H1 (cell line): ENCODE results near the gene LRRC15. TPM values are rescaled to one million over a fixed set of nuclear protein-coding genes. Genes with fewer than 3 reads are reported as not detected.
A peak's percentile ranks its signal among the peaks of the same experiment; 100 is the strongest.

Experiments
- CTCF ChIA-PET: fragments of 300-600 bp; sonication (Branson Sonifier 250); formaldehyde crosslinking; loops from one replicate; lab custom pipeline; 2021; ENCODE audit not compliant: partially characterized antibody; lab: Charles Lee
- POLR2A ChIA-PET: fragments of 300-600 bp; sonication (Branson Sonifier 250); formaldehyde crosslinking; loops from one replicate; lab custom pipeline; 2021; ENCODE audit warnings: inconsistent platforms; ENCODE audit not compliant: partially characterized antibody; lab: Charles Lee
- DNase-seq, 2 experiments: peaks; one replicate each; pipeline versions ENCODE4 v3.0.0 to v3.0.0-alpha.2; 2010 to 2022; ENCODE audit warnings: low spot score in 2 of 2, low read depth in 1 of 2, mixed read lengths in 1 of 2
- FAIRE-seq: peaks from 2 replicates; lab custom pipeline; 2011; peaks lifted over from hg19 to GRCh38; lab: Jason Lieb, UNC
- H2AFZ ChIP-seq: 2 replicates; pipeline ENCODE4 v1.8.1; 2012; ENCODE audit warnings: low read length, inconsistent platforms
- H2AK5ac ChIP-seq: 2 replicates; pipeline ENCODE4 v1.6.1; 2013; ENCODE audit warnings: low read depth, low read length
- H2BK120ac ChIP-seq: replicated peaks from 2 replicates; pipeline ENCODE3; 2013; ENCODE audit warnings: low read depth, low read length, inconsistent platforms
- H2BK12ac ChIP-seq: 2 replicates; pipeline ENCODE4 v1.6.1; 2013; ENCODE audit warnings: low read depth, low read length
- H2BK15ac ChIP-seq: 2 replicates; pipeline ENCODE4 v1.6.1; 2013; ENCODE audit warnings: low read length
- H2BK20ac ChIP-seq: 2 replicates; pipeline ENCODE4 v1.6.1; 2013; ENCODE audit warnings: low read length
- H2BK5ac ChIP-seq: 2 replicates; pipeline ENCODE4 v1.6.1; 2013; ENCODE audit warnings: low read depth, low read length
- H3K14ac ChIP-seq: 2 replicates; pipeline ENCODE4 v1.6.1; 2013; ENCODE audit warnings: inconsistent platforms; ENCODE audit not compliant: insufficient read length
- H3K18ac ChIP-seq: 2 replicates; pipeline ENCODE4 v1.6.1; 2013; ENCODE audit warnings: low read length; ENCODE audit errors: extremely low read depth
- H3K23ac ChIP-seq: 2 replicates; pipeline ENCODE4 v1.6.1; 2013; ENCODE audit warnings: inconsistent platforms; ENCODE audit not compliant: insufficient read length
- H3K23me2 ChIP-seq: 2 replicates; pipeline ENCODE4 v1.6.1; 2013; ENCODE audit warnings: low read depth, low read length
- H3K27ac ChIP-seq: 2 replicates; pipeline ENCODE4 v1.6.1; 2011; ENCODE audit warnings: low read depth, low read length, inconsistent platforms
- H3K27me3 ChIP-seq, 4 experiments: replicated peaks in 1 of 4; 1 replicate in 1 of 4; 2 replicates in 3 of 4; pipeline versions ENCODE4 v1.6.1 to v1.8.1; 2011 to 2013; ENCODE audit warnings: low read length in 3 of 4, mild to moderate bottlenecking in 3 of 4, inconsistent platforms in 2 of 4, mixed read lengths in 2 of 4, moderate library complexity in 1 of 4; ENCODE audit not compliant: control insufficient read depth in 3 of 4, insufficient read depth in 3 of 4; ENCODE audit errors: extremely low read depth in 1 of 4
- H3K36me3 ChIP-seq, 4 experiments: 2 replicates each; pipeline versions ENCODE4 v1.6.1 to v1.8.1; 2011 to 2013; ENCODE audit warnings: mild to moderate bottlenecking in 4 of 4, low read length in 3 of 4, moderate library complexity in 2 of 4, control low read depth in 1 of 4, inconsistent platforms in 1 of 4; ENCODE audit not compliant: insufficient read depth in 4 of 4, control insufficient read depth in 2 of 4
- H3K4ac ChIP-seq: replicated peaks from 2 replicates; pipeline ENCODE3; 2013; ENCODE audit warnings: low read length, low read depth, mixed read lengths, inconsistent platforms; ENCODE audit not compliant: insufficient read length
- H3K4me1 ChIP-seq, 4 experiments: replicated peaks in 1 of 4; 1 replicate in 1 of 4; 2 replicates in 3 of 4; pipeline versions ENCODE4 v1.6.1 to v1.8.1; 2011 to 2013; ENCODE audit warnings: low read length in 3 of 4, inconsistent platforms in 2 of 4, mixed read lengths in 1 of 4; ENCODE audit not compliant: insufficient read depth in 4 of 4, control insufficient read depth in 3 of 4
- H3K4me2 ChIP-seq, 2 experiments: 2 replicates each; pipeline versions ENCODE4 v1.6.1 to v1.8.1; 2011 to 2013; ENCODE audit warnings: low read depth in 2 of 2, low read length in 2 of 2, control low read depth in 1 of 2, inconsistent platforms in 1 of 2, mild to moderate bottlenecking in 1 of 2; ENCODE audit not compliant: insufficient read depth in 1 of 2
- H3K4me3 ChIP-seq, 4 experiments: fragments of 200-600, 300-600 bp in 1 of 4; sonication (generic), shearing (Covaris generic), sonication (Bioruptor Twin) in 1 of 4; 2 replicates each; pipeline versions ENCODE4 v1.5.1 to v1.8.1; 2011 to 2016; ENCODE audit warnings: low read length in 4 of 4, low read depth in 3 of 4, control low read depth in 2 of 4, inconsistent platforms in 2 of 4, mild to moderate bottlenecking in 2 of 4, mixed read lengths in 1 of 4, moderate library complexity in 1 of 4; ENCODE audit not compliant: insufficient read depth in 2 of 4; ENCODE audit errors: extremely low read depth in 1 of 4
- H3K56ac ChIP-seq: replicated peaks from 2 replicates; pipeline ENCODE3; 2013; ENCODE audit warnings: low read depth, mild to moderate bottlenecking, mixed read lengths, low read length, inconsistent platforms; ENCODE audit not compliant: insufficient read length
- H3K79me1 ChIP-seq: 2 replicates; pipeline ENCODE4 v1.6.1; 2013; ENCODE audit warnings: low read depth, low read length, control low read depth
- H3K79me2 ChIP-seq, 2 experiments: 2 replicates each; pipeline versions ENCODE4 v1.6.1 to v1.8.1; 2012 to 2013; ENCODE audit warnings: low read length in 2 of 2, mild to moderate bottlenecking in 2 of 2, inconsistent platforms in 1 of 2; ENCODE audit not compliant: insufficient read depth in 2 of 2, control insufficient read depth in 1 of 2
- H3K9ac ChIP-seq, 4 experiments: replicated peaks in 1 of 4; 1 replicate in 1 of 4; 2 replicates in 3 of 4; pipeline versions ENCODE4 v1.6.1 to v1.8.1; 2011 to 2013; ENCODE audit warnings: low read depth in 3 of 4, low read length in 3 of 4, control low read depth in 2 of 4, mild to moderate bottlenecking in 2 of 4, moderate library complexity in 2 of 4, inconsistent platforms in 1 of 4; ENCODE audit errors: extremely low read depth in 1 of 4
- H3K9me3 ChIP-seq, 2 experiments: 2 replicates each; pipeline versions ENCODE4 v1.6.1 to v1.8.1; 2012 to 2013; ENCODE audit warnings: mild to moderate bottlenecking in 2 of 2, moderate library complexity in 2 of 2, control low read depth in 1 of 2, inconsistent platforms in 1 of 2, low read depth in 1 of 2, low read length in 1 of 2, mixed read lengths in 1 of 2; ENCODE audit not compliant: insufficient read depth in 2 of 2
- H4K20me1 ChIP-seq, 2 experiments: replicated peaks in 1 of 2; 2 replicates each; pipeline versions ENCODE3 to v1.8.1; 2011 to 2013; ENCODE audit warnings: inconsistent platforms in 2 of 2, low read length in 2 of 2, mild to moderate bottlenecking in 1 of 2; ENCODE audit not compliant: insufficient read depth in 2 of 2, control insufficient read depth in 1 of 2
- H4K5ac ChIP-seq: 2 replicates; pipeline ENCODE4 v1.6.1; 2013; ENCODE audit warnings: low read length, low read depth, mixed read lengths, inconsistent platforms; ENCODE audit not compliant: insufficient read length
- H4K8ac ChIP-seq: 2 replicates; pipeline ENCODE4 v1.8.0; 2013; ENCODE audit warnings: mild to moderate bottlenecking, moderate library complexity, low read length, inconsistent platforms; ENCODE audit not compliant: insufficient read depth; ENCODE audit errors: extremely low read depth
- H4K91ac ChIP-seq: replicated peaks from 2 replicates; pipeline ENCODE3; 2013; ENCODE audit warnings: low read length, mixed read lengths, inconsistent platforms; ENCODE audit not compliant: insufficient read length
- ASH2L ChIP-seq: fragments of 200-600, 300-600 bp; sonication (generic); IDR thresholded peaks from one replicate; pipeline ENCODE4 v1.7.1; 2017; ENCODE audit warnings: low read length
- BACH1 ChIP-seq: IDR thresholded peaks from 2 replicates; pipeline ENCODE4 v1.6.1; 2012; ENCODE audit warnings: low read length, improper control_type of control experiment
- CBX5 ChIP-seq: fragments of 300-800, 300-1000 bp; sonication (generic); IDR thresholded peaks from 2 replicates; pipeline ENCODE4 v1.7.1; 2016; ENCODE audit warnings: antibody characterized with exemption, low read length, low read depth
- HDAC6 ChIP-seq: IDR thresholded peaks from one replicate; pipeline ENCODE4 v1.7.1; 2012; ENCODE audit warnings: low read depth, mild to moderate bottlenecking, inconsistent platforms, low read length, moderate library complexity
- JUND ChIP-seq: IDR thresholded peaks from 2 replicates; pipeline ENCODE4 v1.6.1; 2011; ENCODE audit warnings: mild to moderate bottlenecking, improper control_type of control experiment, low read length
- POLR2A ChIP-seq, 2 experiments: IDR thresholded peaks; 1 replicate in 1 of 2; 2 replicates in 1 of 2; pipeline ENCODE4 v1.6.1; 2011; ENCODE audit warnings: low read depth in 2 of 2, low read length in 2 of 2, mild to moderate bottlenecking in 2 of 2; ENCODE audit errors: control extremely low read depth in 1 of 2
- RBBP5 ChIP-seq: IDR thresholded peaks from 2 replicates; pipeline ENCODE4 v1.7.1; 2012; ENCODE audit warnings: low read depth, mild to moderate bottlenecking, inconsistent platforms, low read length, moderate library complexity, borderline replicate concordance
- RFX5 ChIP-seq: IDR thresholded peaks from 2 replicates; pipeline ENCODE4 v1.6.1; 2011; ENCODE audit warnings: low read depth, low read length, improper control_type of control experiment, borderline replicate concordance
- SP4 ChIP-seq: IDR thresholded peaks from 2 replicates; pipeline ENCODE4 v1.6.1; 2012; ENCODE audit warnings: low read length, inconsistent platforms
- SUZ12 ChIP-seq: fragments of 200-600 bp; sonication (generic); IDR thresholded peaks from 2 replicates; pipeline ENCODE4 v1.6.1; 2012; ENCODE audit warnings: mild to moderate bottlenecking, inconsistent platforms, low read length, moderate library complexity, mixed read lengths
- TAF7 ChIP-seq: optimal IDR thresholded peaks from 2 replicates; pipeline ENCODE3; 2011; ENCODE audit warnings: low read depth, mild to moderate bottlenecking, inconsistent platforms, low read length, moderate library complexity, borderline replicate concordance
- TCF12 ChIP-seq: IDR thresholded peaks from 2 replicates; pipeline ENCODE4 v1.6.1; 2011; ENCODE audit warnings: low read depth, mild to moderate bottlenecking, low read length
- USF2 ChIP-seq: IDR thresholded peaks from 2 replicates; pipeline ENCODE4 v1.6.1; 2011; ENCODE audit warnings: low read length, improper control_type of control experiment
- YY1 ChIP-seq: IDR thresholded peaks from 2 replicates; pipeline ENCODE4 v1.6.1; 2011; ENCODE audit warnings: low read depth, mild to moderate bottlenecking, low read length
- WGBS, 2 experiments: shearing (Covaris generic) in 1 of 2; methylation state at CpG; one replicate each; pipeline versions ENCODE4 v1.1.6 to v1.1.7; 2013 to 2015; ENCODE audit warnings: low lambda C conversion rate in 2 of 2, mixed read lengths in 2 of 2, inconsistent platforms in 1 of 2, low coverage in 1 of 2, missing lambda C conversion rate in 1 of 2; ENCODE audit not compliant: insufficient replicate concordance in 2 of 2, insufficient coverage in 1 of 2, insufficient read length in 1 of 2; ENCODE audit errors: extremely low coverage in 1 of 2, missing lambda C conversion rate in 1 of 2; 5-methylcytosine and 5-hydroxymethylcytosine counted together
- polyA plus RNA-seq, 7 experiments: library from polyadenylated mRNA; depleted of rRNA in 3 of 7; stranded (reverse) in 5 of 7; unstranded in 2 of 7; fragments of >200 nt in 5 of 7; fragments of 200-250 nt in 2 of 7; gene quantifications; 1 replicate in 5 of 7; 2 replicates in 1 of 7; 4 replicates in 1 of 7; pipeline versions ENCODE4 v1.2.1 to v1.2.3, GENCODE V29; 2011 to 2013; ENCODE audit warnings: missing spikeins in 2 of 7, mixed read lengths in 2 of 7
- total RNA-seq: library from RNA; stranded (reverse); fragmentation: NEBNext Ultra II Directional; extraction: Animal tissue kit (Norgen Biotek cat#: 25700); gene quantifications from 2 replicates; pipeline ENCODE4 v1.2.1, GENCODE V29; 2021

Gene LRRC15
- total and polyA plus RNA-seq, 2 of the 8 experiments (the other 6 are each of a cell fraction or from before 2014, with no cell fraction given), result 0.15 to 0.37 TPM

GRCh38 chr3:194379651-194380050 lies 10.1 kb upstream of the LRRC15 start:
- H3K56ac ChIP-seq, result no peak overlapping the region
- H2BK5ac ChIP-seq, result no peak overlapping the region
- H2AFZ ChIP-seq, result no peak overlapping the region
- no peaks in the 10 kb centered on the region for H4K20me1 ChIP-seq
- H3K4me2 ChIP-seq, result no peak overlapping the region
- H2AK5ac ChIP-seq, result no peak overlapping the region
- H2BK120ac ChIP-seq, result no peak overlapping the region
- DNase-seq (no peak), FAIRE-seq (peak; percentile 79)
- H3K36me3 ChIP-seq, result no peaks in the 10 kb centered on the region
- H3K4me3 ChIP-seq, result no peak overlapping the region
- no peak overlapping the region for H3K23ac ChIP-seq
- H3K79me1 ChIP-seq, result no peaks in the 10 kb centered on the region
- peaks cover 0 to 22% (median 10%) of the 10 kb centered on the region in 4 experiments; a peak in 6 of 7 replicates for H3K4me1 ChIP-seq
- H4K8ac ChIP-seq, result no peak overlapping the region
- H3K9ac ChIP-seq, result no peak overlapping the region; a peak in 1 of 7 replicates
- no peak overlapping the region for H3K4ac ChIP-seq
- no peaks in the 10 kb centered on the region for H3K27me3 ChIP-seq
- H4K5ac ChIP-seq, result no peak overlapping the region
- H3K9me3 ChIP-seq, result no peaks in the 10 kb centered on the region
- no peak overlapping the region for H2BK12ac ChIP-seq
- 92% methylated on average over 9 of the region's 9 CpGs; no CpG with 5 or more reads in 1 of the 2 experiments for WGBS, 2 experiments
- H3K27ac ChIP-seq, result no peak overlapping the region
- H4K91ac ChIP-seq, result no peak overlapping the region
- POLR2A ChIA-PET, result no interaction called here
- CTCF ChIA-PET, result interaction anchor here (0.6 to 3.8 kb wide), 5 partner anchors 18 to 179 kb away, joined by 3 to 15 read pairs (median 7); no protein-coding TSS in a partner anchor
- no peak overlapping the region for H3K14ac ChIP-seq
- no peaks in the 10 kb centered on the region for H3K23me2 ChIP-seq
- H2BK15ac ChIP-seq, result no peak overlapping the region
- H3K79me2 ChIP-seq, result no peaks in the 10 kb centered on the region
- no peak overlapping the region for H2BK20ac ChIP-seq
- H3K18ac ChIP-seq, result no peak overlapping the region
- TF ChIP-seq TAF7 (no peak), HDAC6 (no peak), RFX5 (no peak), CBX5 (no peak), USF2 (no peak), ASH2L (no peak), BACH1 (no peak), JUND (no peak), YY1 (no peak), POLR2A (IDR thresholded peaks at IDR 0.05; ENCODE audit: control extremely low read depth in 1 of 2, low read depth in 2 of 2, low read length in 2 of 2) (no peak), TCF12 (no peak), RBBP5 (no peak), SP4 (no peak), SUZ12 (no peak)
